Lung (tissue), 12 donors: ENCODE data around the gene PON2. TPM values are rescaled to one million over a fixed set of nuclear protein-coding genes. Genes with fewer than 3 reads are reported as not detected.

Experiments used
- ATAC-seq: fragments of 200-7000 bp; cut with Tn5 transposase; one replicate; pipeline ENCODE4 v1.9.1; 2020; ENCODE audit warnings: moderate number of reproducible peaks; ENCODE audit not compliant: insufficient read depth, low FRiP score
- DNase-seq, 3 donors: peaks; one replicate each; pipeline ENCODE4 v3.0.0-alpha.2; 2013 to 2017
- H3K27ac ChIP-seq, 2 donors: one replicate each; pipeline ENCODE4 v1.5.1; 2013; ENCODE audit warnings: mild to moderate bottlenecking in 2 of 2, moderate library complexity in 2 of 2, control low read depth in 1 of 2, inconsistent platforms in 1 of 2, low read depth in 1 of 2, low read length in 1 of 2
- H3K27me3 ChIP-seq, 3 donors: one replicate each; pipeline ENCODE4 v1.5.1; 2013; ENCODE audit warnings: low read length in 2 of 3; ENCODE audit not compliant: control insufficient read depth in 3 of 3, insufficient read depth in 3 of 3
- H3K36me3 ChIP-seq, 4 donors: one replicate each; pipeline ENCODE4 v1.5.1; 2013; ENCODE audit warnings: low read length in 4 of 4, mild to moderate bottlenecking in 1 of 4, moderate library complexity in 1 of 4; ENCODE audit not compliant: control insufficient read depth in 4 of 4, insufficient read depth in 4 of 4
- H3K4me1 ChIP-seq, 5 donors: one replicate each; pipeline ENCODE4 v1.5.1; 2013; ENCODE audit warnings: low read length in 5 of 5, mild to moderate bottlenecking in 2 of 5, moderate library complexity in 1 of 5; ENCODE audit not compliant: control insufficient read depth in 5 of 5, insufficient read depth in 5 of 5
- H3K4me3 ChIP-seq: one replicate; pipeline ENCODE4 v1.5.1; 2013; ENCODE audit warnings: mild to moderate bottlenecking, control low read depth, moderate library complexity
- H3K9ac ChIP-seq, 2 donors: one replicate each; pipeline ENCODE4 v1.5.1; 2013; ENCODE audit warnings: low read length in 2 of 2, control low read depth in 1 of 2; ENCODE audit not compliant: insufficient read depth in 1 of 2
- H3K9me3 ChIP-seq, 4 donors: one replicate each; pipeline ENCODE4 v1.5.1; 2013; ENCODE audit warnings: low read length in 3 of 4, mild to moderate bottlenecking in 1 of 4, moderate library complexity in 1 of 4; ENCODE audit not compliant: control insufficient read depth in 4 of 4, insufficient read depth in 3 of 4
- CTCF ChIP-seq: IDR thresholded peaks from 2 replicates; pipeline ENCODE4 v1.5.1; 2012; ENCODE audit warnings: mild to moderate bottlenecking; ENCODE audit errors: control extremely low read depth, extremely low read depth
- WGBS, 2 donors: extraction: QIAGEN DNeasy Blood & Tissue Kit; methylation state at CpG; one replicate each; pipeline ENCODE4 v1.1.7; 2013; 5-methylcytosine and 5-hydroxymethylcytosine counted together
- polyA plus RNA-seq, 2 donors: library from polyadenylated mRNA; stranded (reverse); fragments of 200-250 nt; gene quantifications; one replicate each; pipeline ENCODE4 v1.2.1, GENCODE V29; 2013
- total RNA-seq, 2 donors: library from RNA; depleted of rRNA in 1 of 2; stranded (reverse); fragments of >200 nt in 1 of 2; gene quantifications; one replicate each; pipeline ENCODE4 v1.2.1, GENCODE V29; 2014 to 2021
- donor health status: control.
- donor health status: control.
- donor health status: Bipolar disorder and iron deficiency.
- donor health status: healthy.
- donor health status: DM: yes; HTN: yes; CAD: no.

The PON2 gene
- total and polyA plus RNA-seq, 4 donors = 90.4 to 392 (median 188) TPM

- H3K27me3 ChIP-seq = no peaks in the 10 kb centered on the region
- ATAC-seq (no peak), DNase-seq (peak in 2 of 3 donors; percentile 58)
- no peak overlapping the region for H3K9ac ChIP-seq
- H3K9me3 ChIP-seq = peaks cover 0 to 4% (median under 1%) of the 10 kb centered on the region in 4 donors
- TF ChIP-seq CTCF = no peak
- no peak overlapping the region for H3K27ac ChIP-seq
- peaks cover 3 to 19% (median 8%) of the 10 kb centered on the region in 4 donors for H3K36me3 ChIP-seq
- H3K4me1 ChIP-seq = peaks cover 0 to 28% (median 8%) of the 10 kb centered on the region in 5 donors
- WGBS, 2 donors = 46 to 54% methylated on average over 1 of the region's 1 CpG
- no peak overlapping the region for H3K4me3 ChIP-seq
These were observed 10.1 kb downstream of the PON2 start for GRCh38 chr7:95424716-95425115.

GRCh38 chr7:95421847-95422444, 12.9 kb downstream of the PON2 start:
- ATAC-seq (no peak), DNase-seq (no peak)
- no peak overlapping the region for H3K27ac ChIP-seq
- H3K4me1 ChIP-seq = peaks cover 0 to 25% (median 8%) of the 10 kb centered on the region in 5 donors
- H3K27me3 ChIP-seq = no peaks in the 10 kb centered on the region
- no peak overlapping the region for H3K9ac ChIP-seq
- no peak overlapping the region for H3K4me3 ChIP-seq
- H3K9me3 ChIP-seq = no peaks in the 10 kb centered on the region
- peaks cover 4 to 12% (median 6%) of the 10 kb centered on the region in 4 donors for H3K36me3 ChIP-seq
- no peak for TF ChIP-seq CTCF

GRCh38 chr7:95421000-95421846, 13.6 kb downstream of the PON2 start:
- no peak overlapping the region for H3K27ac ChIP-seq
- TF ChIP-seq CTCF = no peak
- H3K9me3 ChIP-seq = no peaks in the 10 kb centered on the region
- DNase-seq (peak; percentile 35 to 74 (median 73)), ATAC-seq (peak; percentile 54)
- no peak overlapping the region for H3K9ac ChIP-seq
- peaks cover 0 to 25% (median 8%) of the 10 kb centered on the region in 5 donors for H3K4me1 ChIP-seq
- H3K27me3 ChIP-seq = no peaks in the 10 kb centered on the region
- H3K4me3 ChIP-seq = no peak overlapping the region
- WGBS, 2 donors = 72 to 83% methylated on average over 2 of the region's 2 CpGs
- peaks cover 4 to 12% (median 6%) of the 10 kb centered on the region in 4 donors for H3K36me3 ChIP-seq
